Kidney glomerular epithelial cell (primary cell): ENCODE data around the gene LSM14B.

Experiments used
- DNase-seq: peaks from one replicate; lab custom pipeline; 2025; lab: John Stamatoyannopoulos, UW

LSM14B gene

DNA sequence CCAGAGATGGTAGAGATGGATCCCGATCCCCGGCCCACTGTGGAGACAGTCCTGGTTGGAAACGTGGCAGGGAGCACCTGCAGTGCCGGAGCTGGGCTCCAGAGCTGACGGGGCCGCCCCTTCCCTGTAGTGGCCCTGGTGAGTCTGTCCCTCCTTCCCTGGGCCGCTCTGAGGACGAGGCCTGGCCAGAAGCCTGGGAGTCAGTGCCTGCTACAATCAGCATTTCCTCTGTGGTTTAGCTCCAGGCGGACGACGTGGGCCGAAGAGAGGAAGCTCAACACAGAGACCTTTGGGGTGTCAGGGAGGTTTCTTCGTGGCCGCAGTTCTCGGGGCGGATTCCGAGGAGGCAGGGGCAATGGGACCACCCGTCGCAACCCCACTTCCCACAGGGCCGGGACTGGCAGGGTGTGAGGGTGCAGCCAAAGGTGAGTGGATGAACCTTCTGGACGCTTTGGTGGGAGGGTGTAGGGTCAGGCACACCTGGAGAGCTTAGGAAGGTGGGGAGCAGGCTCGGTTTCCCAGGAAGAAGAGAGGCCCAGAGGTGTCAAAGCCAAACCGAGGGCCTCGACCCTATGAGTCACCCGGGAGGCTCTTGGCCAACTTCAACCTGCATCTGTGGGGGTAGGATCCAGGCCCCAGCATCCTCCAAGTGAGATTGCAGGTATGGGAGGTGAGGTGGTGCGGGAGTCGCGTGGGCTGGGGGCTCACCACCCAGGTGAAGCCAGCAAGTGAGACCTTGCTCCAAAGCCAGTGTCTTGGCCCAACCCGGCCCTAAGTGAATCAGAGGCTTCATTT is 11.0 kb downstream of the LSM14B start:
- no peak for DNase-seq

DNA sequence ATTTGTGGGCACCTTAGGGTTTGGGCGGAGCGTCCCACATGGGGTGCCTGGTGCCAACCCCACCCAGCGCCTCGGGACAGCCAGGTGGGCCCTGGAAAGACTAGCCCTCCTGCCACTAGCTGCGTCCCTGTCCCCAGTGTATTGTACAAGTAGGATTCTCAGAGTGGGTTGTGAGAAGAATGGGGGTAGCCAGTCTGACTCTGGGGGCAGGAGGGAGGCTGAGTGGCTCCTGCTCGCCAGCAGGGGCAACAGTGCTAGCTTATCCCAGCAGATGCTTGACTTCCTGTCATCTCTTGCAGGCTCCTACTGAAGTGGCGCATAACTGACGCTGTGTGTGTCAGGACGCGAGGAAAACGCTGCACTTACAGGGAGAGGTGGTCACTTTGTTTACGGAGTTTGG is 11.6 kb downstream of the LSM14B start:
- no peak for DNase-seq

- no peak for DNase-seq
Measured at GRCh38 chr20:62134735-62135231, 12.5 kb downstream of the LSM14B start.

GRCh38 chr20:62135573-62136266 is 13.4 kb downstream of the LSM14B start:
- no peak for DNase-seq

DNA sequence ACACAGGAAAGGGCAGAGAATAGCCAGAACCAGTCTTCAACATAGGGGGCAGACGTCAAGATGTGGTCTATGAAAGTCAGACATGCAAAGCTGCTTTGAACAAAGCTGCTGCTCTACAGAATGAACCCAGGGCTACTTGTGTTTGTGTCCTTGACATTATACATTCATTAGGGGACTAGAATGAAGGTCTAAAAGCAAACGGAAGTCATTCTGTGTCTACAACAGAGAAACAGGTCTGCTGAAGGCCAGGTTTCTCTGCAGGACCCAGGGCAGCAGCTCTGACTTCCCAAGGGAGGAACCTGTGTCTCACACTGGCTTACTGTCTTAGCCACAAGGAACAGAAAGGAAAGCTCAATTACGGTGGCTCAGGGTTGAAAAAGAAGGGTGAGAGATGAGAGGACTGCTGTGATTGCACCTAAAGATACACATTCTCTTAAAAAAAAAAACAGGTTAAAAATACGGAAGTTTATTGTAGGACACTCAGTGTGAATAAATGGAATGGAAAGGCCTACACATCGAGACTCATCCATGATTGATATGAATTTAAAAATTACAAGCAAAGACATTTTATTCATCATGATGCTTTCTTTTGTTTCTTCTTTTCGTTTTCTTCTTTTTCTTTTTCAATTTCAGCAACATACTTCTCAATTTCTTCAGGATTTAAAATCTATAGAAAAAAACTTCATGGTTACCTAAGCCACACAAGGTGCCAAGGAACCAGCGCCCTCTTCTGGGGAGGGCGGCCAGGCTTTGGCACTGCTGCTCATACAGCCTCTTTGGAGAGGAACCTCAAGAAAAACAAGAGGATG is 14.2 kb downstream of the LSM14B start:
- peak; percentile 45 for DNase-seq

DNA sequence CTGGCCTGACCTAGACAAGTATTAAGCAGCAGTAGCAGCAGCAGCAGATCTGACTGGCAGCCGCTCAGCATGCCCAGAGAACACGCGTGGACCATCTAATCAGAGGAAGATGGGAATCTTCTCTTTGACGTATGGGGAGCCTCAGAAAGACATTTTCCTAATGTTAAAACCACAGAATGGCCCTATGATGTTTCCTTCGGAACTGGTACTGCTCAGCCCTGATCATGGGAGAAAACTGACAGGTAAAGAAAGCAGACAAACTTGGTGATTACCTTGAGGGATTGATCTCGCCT is 14.8 kb downstream of the LSM14B start:
- no peak for DNase-seq

DNA sequence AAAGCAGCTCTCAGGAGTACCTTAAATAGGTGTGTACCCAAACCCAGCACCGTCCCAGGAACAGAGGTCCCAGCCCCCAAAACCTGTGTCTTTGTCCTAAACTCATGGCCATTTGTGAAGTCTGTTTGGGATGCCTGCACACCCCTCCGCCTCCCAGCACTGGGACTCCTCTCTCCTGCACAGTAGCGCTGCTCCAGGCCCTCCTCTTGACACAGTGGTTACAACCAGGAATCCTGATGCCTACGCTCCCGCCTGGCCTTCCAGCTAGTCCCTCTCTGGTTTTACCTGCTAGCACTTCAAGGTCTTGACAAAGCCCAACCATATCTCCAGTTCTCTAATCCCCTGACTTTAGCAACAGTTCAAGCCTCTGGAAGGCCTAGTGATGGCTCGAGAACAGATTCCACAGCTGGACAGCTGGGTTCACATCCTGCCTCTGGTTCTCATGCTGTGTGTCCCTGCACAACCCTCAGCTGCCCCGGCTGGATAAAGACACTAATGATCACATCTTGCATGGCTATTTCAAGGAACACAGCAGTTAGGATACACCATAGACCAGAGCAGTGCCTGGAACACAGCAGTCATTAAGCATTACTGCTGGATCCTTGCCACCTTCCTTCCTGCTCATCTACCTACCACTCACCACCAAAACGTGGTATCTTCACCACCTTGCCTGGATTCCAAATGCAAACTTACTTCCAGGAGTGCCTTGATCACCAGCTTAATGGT is 15.4 kb downstream of the LSM14B start:
- no peak for DNase-seq

DNA sequence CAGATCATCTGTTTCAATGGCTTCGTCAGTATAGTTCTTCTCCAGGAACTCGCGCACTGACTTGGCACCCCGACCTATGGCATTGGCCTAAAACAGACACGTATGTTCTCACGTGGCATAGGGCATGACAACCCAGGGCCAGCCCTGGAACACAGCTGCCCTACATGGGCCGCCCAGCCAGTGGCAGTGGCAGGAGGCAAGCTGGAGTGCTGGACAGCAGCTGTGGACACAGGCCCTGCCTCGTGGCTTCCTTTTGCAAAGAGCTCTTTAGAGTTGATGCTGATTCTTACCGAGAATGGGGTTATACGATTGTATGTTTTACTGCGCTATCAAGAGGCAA is 15.9 kb downstream of the LSM14B start:
- DNase-seq: no peak

DNA sequence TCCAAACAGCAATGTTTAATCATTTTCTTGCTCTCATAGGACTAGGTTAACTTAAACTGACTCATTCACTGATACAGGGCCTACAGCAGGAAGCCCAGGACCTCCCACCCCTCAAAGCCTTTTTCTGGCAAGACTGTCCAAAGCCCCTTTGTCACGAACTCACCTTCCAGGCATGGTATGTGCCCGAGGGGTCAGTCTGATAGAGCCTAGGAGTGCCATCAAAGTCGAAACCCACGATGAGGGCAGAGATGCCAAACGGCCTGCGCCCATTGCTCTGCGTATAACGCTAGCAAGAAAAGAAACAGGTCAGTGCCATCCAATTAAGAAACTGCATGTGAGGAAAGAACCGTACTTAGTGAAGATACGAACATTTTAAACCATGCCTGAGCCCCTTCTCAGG is 16.6 kb downstream of the LSM14B start:
- no peak for DNase-seq

- DNase-seq: no peak
Measured at GRCh38 chr20:62139636-62140035, 17.4 kb downstream of the LSM14B start.

GRCh38 chr20:62141043-62141396 is 18.7 kb downstream of the LSM14B start:
- no peak for DNase-seq

DNA sequence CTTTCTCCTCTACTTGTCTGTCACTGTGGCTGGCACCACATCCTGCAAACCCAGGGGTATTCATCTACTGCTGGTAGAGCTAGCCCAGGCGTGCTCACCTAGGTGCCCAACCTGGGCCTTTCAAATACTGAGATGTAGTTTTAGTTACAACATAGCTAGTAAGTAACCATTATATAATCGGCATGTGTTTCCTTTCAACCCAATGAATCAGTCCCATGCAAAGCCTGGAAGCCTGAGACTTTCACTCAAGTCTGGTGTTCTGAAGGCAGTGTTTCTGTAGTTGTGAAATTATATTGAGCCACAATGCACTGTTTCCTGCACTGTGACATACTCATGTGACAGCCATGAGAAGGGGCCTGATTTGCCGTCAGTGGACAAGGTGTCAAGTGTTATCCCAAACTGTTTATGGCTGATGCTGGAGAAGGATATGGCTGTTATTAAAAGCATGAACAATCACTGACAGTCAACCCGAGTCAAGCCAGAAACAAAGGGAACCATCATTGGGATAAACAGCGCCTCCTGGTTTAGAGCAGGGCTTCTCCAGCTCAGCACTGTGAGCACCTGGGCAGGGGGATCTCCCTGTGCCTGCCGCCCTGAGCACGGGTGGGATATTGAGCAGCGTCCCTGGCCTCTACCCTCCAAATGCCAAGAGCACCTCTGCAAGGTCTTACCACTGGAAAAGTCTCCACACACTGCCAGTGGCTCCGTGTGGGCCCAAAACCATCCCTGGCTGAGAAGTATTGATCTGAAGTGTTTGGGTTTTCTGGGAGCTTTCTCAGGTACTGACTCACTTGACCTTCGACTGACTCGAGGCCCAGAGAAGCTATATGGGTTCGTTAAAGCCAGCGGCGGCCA is 19.3 kb downstream of the LSM14B start:
- DNase-seq: peak; percentile 10

DNA sequence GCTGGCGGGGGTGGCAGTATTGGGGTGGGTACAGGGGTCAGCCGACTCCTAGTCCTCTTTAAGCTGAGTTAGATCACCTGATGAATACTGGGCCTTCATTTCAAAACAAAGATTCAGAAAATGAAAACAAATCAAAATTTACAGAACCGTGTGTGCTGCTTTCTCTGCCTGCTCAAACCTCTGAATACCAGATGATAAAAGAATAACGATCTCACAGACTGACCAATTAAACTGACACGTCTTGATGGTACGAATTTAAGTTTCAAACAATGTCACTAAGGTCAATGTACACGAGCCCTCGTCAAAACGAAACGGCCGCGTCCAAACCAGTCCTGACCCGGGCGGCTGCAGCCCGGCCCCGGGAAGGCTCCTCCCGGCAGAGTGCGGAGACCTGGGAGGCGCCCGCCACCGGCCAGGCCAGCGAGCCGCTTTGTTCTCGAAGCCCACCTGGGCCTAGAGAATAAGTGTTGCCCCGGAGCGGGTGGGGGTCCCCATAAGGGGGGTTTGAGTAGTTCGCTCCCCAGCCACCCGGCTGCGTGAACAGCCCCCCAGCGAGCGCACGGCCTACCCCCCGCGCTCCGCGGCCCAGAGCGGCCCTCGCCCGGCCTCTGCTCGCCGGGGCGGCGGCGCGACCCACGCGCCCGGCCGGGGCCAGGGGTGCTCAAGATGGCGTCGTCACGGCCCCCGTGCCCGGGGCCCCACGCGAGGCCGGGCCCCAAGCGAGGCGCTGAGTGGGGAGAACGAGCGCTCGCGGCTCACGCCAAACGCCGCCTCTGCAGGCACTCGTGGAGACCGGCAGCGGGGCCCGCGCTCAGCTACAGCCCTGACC is 20.2 kb downstream of the LSM14B start:
- DNase-seq: no peak

DNA sequence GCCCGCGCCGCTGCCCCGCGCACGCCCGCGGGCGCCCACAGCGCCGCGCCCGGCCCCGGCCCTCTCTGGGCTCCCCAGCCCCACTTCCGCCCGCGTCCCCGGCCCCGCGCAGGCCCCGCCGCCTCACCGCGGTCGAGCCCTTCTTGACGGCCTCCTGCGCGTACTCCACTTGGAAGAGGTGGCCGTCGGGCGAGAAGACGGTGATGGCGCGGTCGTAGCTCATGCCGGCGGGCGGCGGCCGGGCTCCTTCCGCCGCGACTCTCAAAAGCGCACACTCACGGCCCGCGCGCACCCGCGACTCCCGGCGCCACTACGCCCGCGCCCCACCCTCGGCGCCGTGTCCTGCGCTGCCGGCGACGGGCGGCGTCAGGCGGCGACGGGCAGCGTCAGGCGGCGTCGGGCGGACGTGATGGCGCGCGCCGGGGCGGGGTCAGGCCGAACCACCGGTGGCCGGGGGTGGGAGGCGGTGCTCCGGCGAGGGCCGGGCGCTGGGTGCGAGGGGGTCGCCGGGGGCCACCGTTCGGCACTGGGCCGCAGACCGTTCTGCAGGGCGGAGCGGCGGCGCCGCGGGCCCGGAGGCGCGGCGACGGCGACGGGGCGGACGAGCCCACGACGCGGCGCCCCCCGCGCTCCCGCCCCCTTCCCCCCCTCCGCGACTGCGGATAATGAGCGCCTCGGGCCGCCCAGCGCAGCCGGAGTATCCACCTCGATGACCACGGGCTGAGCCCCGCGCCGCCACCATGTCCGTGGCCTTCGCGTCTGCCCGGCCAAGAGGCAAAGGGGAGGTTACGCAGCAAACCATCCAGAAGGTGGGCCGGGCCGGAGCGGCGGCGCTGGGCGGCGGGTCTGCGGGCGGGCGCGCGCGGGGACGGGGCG is 21.0 kb downstream of the LSM14B start, which contains the start of the genes PSMA7 and SS18L1:
PSMA7 (minus strand) TSS at position 314 of the 876 bp plus-strand sequence; CDS start at position 223, 91 bp downstream.
SS18L1 (plus strand) TSS at position 689 of the 876 bp plus-strand sequence; CDS start at position 741, 52 bp downstream.
- DNase-seq: peak; percentile 85

- no peak for DNase-seq
Measured at GRCh38 chr20:62143957-62144825, 21.9 kb downstream of the LSM14B start.

- DNase-seq: no peak
Measured at GRCh38 chr20:62145688-62146018, 23.4 kb downstream of the LSM14B start.

DNA sequence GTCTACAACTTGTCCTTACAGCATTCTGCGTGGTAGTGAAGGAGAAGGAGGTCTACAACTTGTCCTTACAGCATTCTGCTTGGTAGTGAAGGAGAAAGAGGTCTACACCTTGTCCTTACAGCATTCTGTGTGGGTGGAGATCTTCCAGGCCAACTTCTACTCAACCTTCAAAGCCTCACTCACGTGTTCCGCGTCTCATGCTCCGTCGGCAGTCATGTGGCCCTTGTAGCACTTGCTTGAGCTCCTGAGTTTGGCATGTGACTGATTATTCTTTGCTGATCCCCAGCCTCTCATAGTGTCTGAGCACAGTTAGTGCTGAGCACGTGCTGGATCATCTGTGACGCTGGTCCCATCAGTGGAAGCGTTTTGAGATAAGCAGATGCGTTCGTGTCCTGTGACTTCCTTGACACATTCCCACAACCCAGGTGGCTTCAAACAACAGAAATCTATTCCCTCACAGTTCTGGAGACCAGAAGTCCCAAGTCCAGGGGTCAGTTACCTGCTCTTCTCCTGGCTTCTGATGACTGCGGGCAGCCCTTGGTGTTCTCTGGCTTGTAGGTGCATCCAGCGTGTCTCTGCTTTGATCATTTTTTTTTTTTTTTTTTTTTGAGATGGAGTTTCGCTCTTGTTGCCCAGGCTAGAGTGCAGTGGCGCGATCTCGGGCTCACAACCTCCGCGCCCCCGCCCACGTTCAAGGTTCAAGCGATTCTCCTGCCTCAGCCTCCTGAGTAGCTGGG is 23.9 kb downstream of the LSM14B start:
- DNase-seq: no peak

DNA sequence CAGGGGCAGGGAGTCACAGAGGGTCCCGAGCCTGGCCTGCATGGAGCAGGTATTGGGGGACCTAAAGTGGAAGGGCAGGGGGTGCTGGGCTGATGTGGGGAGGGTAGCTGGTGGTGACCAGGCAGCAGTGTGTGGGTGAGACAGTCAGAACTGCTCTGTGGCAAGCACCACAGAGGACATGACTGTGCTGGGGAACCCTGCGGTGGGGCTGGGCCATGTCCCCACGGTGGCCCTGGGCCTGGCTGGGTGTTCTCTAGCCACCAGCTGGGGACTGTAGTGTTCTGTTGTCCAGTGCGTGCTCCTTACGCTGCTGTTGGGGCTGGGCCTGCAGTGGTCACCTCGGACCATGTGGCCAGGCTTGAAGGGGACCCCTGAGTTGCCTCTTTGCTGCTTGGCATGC is 24.9 kb downstream of the LSM14B start:
- no peak for DNase-seq
